Stimulated activated CD8-positive, alpha-beta memory T cell treated with anti-CD3 and anti-CD28 coated beads, Interleukin-15, amount 100 ng/mL, for 4 hours (primary cell): Measurements from ENCODE around the gene ZNRF3.
"Not testable (repeated sequence)": the region's sequence is repeated elsewhere in the genome, so short reads cannot be mapped to it uniquely, and the experiment has no call there.

ENCODE experiments used
- DNase-seq, 2 donors: peaks; one replicate each; pipeline ENCODE4 v3.0.0-alpha.2; 2020; ENCODE audit warnings: low read depth in 2 of 2

The ZNRF3 gene

DNA sequence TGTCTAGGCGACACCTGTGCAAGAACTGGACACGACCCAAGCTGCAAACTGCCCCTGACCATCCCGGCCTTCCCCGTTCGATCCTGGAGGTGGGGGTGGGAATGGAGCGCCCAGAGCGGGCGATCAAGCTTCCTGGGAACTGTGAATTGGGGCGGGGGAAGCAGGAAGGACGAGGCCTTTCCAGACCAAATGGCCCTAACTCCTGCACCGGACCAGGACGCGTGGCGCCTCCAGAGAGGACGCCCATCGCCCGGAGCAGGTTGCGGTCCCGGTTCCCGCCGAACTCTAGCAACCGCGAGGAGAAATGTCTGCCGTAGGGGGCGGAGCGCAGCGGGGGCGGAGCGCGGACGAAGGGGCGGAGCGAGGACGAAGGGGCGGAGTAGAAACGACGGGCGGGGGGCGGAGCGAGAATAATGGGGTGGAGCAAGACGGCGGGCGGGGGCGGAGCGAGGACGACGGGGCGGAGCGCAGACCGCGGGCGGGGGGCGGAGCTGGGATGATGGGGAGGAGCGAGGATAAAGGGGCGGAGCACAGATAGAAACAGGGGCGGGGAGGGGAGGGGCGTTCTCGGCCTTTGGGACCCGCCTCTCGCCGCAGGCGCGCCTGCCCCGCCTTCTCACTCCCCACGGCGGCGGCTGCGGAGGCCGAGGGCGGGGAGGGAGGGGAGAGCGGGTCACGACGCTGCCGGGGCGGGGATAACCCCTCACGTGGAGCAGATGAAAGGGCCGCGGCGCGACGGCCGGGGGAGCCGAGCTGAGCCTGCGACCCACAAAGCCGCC is at the start of gene ZNRF3:
Gene ZNRF3, plus strand, starts transcription at position 695 of the 779 bp plus-strand sequence. CDS start 195 bp downstream, outside the sequence.
- peak; percentile 79 to 83 for DNase-seq

DNA sequence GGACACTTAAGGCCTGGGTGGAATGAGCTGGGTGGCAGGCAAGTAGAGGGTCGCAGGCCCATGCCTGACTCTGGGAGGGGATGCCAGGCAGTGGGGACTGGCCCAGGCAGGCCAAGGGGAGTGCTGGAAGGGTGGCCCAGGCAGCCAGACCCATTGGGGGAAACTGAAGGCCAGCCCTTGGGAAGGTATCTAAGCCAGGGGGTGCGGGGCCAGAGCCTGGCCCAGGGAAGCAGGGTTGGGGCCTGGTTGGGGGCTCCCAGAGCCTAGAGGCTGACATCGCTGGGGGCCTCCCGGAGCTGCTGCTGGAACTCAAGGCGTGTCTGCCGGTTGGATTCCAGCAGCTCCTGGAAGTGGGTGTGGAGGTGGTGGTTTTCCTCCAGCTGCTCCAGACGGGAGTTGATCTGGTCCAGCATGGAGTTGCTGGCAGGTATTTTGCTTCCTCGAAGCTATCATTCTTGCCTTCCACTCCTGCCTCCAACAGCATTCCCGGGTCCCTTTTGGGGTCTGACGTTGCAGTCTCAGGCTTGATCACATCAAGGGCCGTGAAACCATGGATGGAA is 47.7 kb upstream of the ZNRF3 start:
- DNase-seq: no peak

DNA sequence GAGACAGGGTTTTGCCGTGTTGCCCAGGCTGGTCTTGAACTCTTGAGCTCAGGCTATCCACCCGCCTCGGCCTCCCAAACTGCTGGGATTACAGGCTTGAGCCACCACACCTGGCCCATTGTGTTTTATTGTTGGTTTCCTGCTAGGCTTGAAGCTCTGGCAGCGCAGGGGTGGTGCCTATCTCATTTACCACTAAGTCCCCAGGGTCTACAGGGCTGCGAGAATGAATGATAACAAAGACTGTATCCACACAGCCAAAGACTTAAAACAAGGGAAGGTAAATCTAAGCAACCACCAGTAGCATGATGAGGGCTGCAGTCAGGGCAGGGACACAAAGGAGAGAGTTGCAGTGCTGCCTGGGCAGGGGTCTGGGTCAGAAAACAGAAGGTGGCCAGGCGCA is 45.7 kb upstream of the ZNRF3 start:
- no peak for DNase-seq

DNA sequence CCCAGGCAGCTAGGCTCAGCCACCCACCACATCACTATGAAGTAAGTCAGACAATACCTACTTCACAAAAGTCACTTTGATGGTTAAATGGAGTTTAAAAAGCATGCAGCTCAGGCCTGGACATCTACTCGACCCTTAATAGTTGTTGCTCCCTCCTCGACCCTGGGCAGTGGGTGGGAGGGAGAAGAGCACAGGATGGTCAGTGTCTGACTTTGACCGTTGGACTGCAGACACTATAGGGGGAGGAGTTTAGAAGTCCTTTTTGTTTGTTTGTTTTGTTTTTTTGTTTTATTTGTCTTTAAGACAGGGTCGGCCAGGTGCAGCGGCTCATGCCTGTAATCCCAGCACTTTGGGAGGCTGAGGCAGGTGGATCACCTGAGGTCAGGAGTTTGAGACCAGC is 44.4 kb upstream of the ZNRF3 start:
- no peak for DNase-seq

- no peak for DNase-seq
These were observed 42.3 kb upstream of the ZNRF3 start for GRCh38 chr22:28841111-28841510.

DNA sequence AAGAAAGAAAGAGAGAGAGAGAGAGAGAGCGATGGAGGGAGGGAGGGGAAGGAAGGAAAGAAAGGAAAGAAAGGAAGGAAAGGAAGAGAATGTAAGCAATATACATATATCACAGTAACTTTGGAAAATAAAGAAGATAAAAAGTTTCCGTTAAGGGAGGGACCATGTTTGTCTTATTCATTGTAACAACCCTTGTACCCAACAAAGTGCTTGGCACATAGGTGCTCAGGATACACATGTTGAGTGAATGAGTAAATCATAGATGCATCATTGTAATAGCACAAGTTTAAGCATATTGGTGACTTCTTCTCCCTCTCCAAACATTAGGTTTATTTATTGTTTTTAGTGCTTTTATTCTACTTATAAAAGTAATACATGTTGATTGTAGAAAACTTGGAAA is 39.7 kb upstream of the ZNRF3 start:
- DNase-seq: no peak

- not testable (repeated sequence) for DNase-seq
These were observed 39.1 kb upstream of the ZNRF3 start for GRCh38 chr22:28844277-28844676.

DNA sequence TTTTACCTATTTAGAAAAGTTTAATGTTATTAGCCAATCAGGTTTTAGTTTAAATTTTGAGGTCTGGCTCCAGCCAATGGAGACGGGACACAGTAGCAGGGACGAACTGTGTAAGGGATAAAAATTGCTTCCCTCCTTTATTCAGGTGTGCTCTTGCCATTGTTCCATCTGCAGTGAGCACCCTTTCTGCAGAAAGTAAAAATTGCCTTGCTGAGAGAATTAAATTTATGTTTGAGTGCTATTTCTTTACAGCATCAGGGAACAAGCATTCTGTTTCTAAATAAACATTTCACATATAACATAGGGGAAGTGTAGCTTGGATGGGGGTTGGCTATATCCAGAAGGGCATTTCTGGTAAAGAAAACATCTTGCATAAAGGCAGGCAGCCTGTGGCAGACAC is 36.4 kb upstream of the ZNRF3 start:
- DNase-seq: no peak

DNA sequence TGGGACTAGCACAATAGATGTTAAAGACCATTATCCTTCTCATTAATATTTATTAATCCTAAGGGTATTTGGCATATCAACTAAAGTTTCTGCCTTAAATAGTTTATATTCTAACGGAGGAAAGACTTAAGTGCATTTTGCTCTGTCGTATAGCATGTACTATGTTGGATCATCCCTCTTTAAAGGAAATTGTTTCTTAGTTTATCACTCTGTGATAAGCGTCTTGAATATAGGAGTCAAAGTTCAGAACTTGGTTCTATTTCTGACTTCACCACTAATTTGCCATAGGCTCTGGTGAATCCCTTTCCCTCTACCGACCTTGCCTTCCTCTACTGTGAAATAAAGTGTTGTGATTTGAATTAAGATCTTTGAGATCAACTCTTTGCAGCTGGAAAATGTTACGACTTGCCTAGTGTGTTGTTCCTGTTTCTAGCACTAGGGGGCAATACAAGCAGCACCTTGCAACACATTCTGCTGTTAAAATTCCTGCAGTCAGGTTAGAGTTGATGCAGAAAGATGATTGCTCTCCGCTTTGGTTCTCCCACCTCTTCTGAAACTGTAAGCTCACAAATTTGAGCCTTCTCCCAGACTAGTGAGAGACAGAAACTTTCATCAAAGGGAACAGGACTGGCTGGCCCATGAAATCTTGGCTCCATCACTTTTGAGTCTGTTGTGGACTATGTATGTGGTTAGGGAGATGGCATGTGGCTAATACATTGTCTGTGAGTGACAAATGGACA is 27.8 kb upstream of the ZNRF3 start:
- DNase-seq: no peak

GRCh38 chr22:28856095-28856455 is 27.3 kb upstream of the ZNRF3 start:
- DNase-seq: no peak

GRCh38 chr22:28857288-28857687 is 26.1 kb upstream of the ZNRF3 start:
- no peak for DNase-seq

DNA sequence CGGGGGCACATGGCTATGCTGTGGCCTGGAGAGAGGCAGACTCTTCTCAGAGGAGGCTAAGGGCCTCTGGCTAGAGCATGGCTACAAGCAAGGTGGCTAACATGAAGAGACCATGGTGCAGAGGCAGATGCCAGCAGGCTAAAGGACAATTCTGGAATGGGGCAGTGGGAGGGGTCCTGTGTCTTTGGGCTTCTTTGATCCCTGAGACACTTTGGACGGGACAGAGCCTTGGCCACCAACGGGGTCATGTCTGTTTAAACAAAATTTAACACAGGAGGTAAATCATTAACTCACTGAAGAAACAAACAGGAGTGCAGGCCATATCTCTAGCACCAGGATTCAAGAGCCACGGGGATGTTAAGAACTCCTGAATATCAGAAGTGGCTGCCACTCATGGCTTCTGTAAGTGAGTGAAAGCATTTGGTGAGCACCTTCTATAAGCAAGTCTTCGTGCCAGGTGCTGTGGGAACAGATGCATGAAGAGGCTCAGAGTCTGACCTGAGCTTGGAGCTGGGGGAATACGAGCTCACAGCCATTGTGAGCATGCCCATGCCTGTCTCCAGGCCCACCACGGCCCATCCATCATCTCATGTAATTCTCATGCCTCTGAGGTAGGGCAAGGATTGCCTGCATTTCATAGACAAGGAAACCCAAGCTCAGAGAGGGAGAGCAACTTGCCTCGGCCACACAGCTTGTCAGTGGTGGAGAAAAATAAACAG is 18.3 kb upstream of the ZNRF3 start:
- no peak for DNase-seq

- DNase-seq: no peak
These were observed 16.2 kb upstream of the ZNRF3 start for GRCh38 chr22:28867191-28867590.

DNA sequence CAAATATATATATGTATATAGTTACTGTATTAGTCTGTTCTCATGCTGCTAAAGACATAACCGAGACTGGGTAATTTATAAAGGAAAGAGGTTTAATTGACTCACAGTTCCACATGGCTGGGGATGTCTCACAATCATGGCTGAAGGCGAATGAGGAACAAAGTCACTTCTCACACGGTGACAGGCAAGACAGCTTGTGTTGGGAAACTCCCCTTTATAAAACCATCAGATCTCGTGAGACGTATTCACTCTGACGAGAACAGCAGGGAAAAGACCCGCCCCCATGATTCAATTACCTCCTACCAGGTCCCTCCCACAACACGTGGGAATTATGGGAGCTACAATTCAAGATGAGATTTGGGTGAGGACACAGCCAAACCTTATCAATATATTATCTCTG is 15.0 kb upstream of the ZNRF3 start:
- DNase-seq: not testable (repeated sequence)

DNA sequence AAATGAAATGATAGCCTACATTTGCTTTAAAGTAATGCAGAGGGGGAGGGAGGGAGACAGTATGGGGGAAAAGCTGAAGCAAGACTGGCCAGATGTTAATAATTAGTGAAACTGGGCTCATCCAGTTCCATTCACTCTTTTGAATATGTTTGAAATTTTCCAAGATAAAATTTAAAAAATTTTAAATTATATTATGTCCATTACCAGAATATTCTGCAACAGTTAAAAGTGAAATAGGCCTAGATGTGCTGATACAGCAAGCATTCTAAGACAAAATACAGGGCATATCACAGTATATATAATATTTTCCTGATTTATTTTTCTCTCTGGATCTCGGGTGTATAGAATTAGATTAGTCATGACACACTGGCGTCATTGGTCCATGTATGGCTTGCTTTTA is 13.6 kb upstream of the ZNRF3 start:
- no peak for DNase-seq

GRCh38 chr22:28873183-28873963 is 10.0 kb upstream of the ZNRF3 start:
- no peak for DNase-seq

DNA sequence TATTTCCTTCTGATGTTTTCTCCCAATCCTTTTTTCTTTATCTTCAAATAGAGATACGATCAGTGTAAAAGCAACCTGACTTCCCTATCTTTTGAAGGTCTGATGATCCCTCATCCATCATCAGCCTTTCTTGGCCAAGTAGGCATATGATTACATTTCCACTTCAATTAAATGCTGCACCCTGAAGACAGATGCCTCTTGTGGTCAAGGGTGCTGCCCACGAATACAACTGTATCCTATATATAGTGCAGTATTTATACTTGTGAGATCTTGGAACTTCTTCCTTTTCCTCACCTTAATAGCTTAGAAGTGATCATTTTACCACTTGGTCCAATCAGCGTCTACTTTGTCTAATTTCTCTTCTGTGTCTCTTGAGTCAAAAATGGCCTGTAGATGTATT is 9.3 kb upstream of the ZNRF3 start:
- DNase-seq: no peak

- DNase-seq: no peak
These were observed 8.5 kb upstream of the ZNRF3 start for GRCh38 chr22:28874811-28875320.

DNA sequence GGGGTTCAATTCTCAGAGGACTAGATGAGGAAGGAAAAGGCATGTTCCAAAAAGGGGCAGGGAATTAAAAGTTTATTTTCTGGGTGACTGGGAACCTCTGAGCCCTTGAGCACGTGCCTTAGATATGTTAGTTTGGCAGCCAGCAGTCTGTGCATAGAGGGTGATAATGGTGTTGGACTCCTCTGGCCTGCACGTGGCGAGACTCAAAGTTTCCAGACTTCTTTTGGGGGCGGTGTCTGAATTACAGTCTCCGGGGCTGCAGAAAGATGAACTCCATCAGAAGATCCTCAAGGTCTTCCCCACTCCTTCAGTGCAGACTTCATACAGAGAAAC is 861 bp upstream of the ZNRF3 start:
- DNase-seq: peak in 1 of 2 donors; percentile 11

GRCh38 chr22:28883657-28883916 is 215 bp downstream of the ZNRF3 start:
- DNase-seq: no peak

GRCh38 chr22:28883917-28884746 is 760 bp downstream of the ZNRF3 start:
- peak in 1 of 2 donors; percentile 16 for DNase-seq
